GM23338 (cell line): Measurements from ENCODE around the gene SLC25A13.

Experiments used
- CTCF ChIP-seq, 2 experiments: fragments of 200-600 bp in 1 of 2; sonication (generic) in 1 of 2; conservative IDR thresholded peaks; 2 replicates each; pipeline versions ENCODE4 v1.5.1 to v1.6.1; 2016 to 2017; ENCODE audit warnings: antibody characterized with exemption in 2 of 2, low read depth in 2 of 2, mild to moderate bottlenecking in 2 of 2, moderate library complexity in 1 of 2
- ETS1 ChIP-seq: IDR thresholded peaks from 2 replicates; pipeline ENCODE4 v1.6.1; 2016; ENCODE audit warnings: antibody characterized with exemption
- EZH2 ChIP-seq: fragments of 200-600 bp; sonication (generic); IDR thresholded peaks from one replicate; pipeline ENCODE4 v1.8.0; 2017; ENCODE audit warnings: antibody characterized with exemption, mild to moderate bottlenecking, low read depth; ENCODE audit not compliant: unreplicated experiment
- NANOG ChIP-seq: IDR thresholded peaks from 2 replicates; pipeline ENCODE4 v1.6.1; 2016; ENCODE audit warnings: antibody characterized with exemption, borderline replicate concordance
- POLR2AphosphoS5 ChIP-seq: IDR thresholded peaks from 2 replicates; pipeline ENCODE4 v1.6.1; 2016; ENCODE audit warnings: antibody characterized with exemption, low read depth
- REST ChIP-seq: IDR thresholded peaks from one replicate; pipeline ENCODE4 v1.6.1; 2018; ENCODE audit warnings: antibody characterized with exemption; ENCODE audit not compliant: unreplicated experiment
- STAT1 ChIP-seq: IDR thresholded peaks from one replicate; pipeline ENCODE4 v1.6.1; 2016; ENCODE audit warnings: antibody characterized with exemption; ENCODE audit not compliant: unreplicated experiment

- TF ChIP-seq EZH2 (no peak), CTCF (conservative IDR thresholded peaks at IDR 0.05; ENCODE audit: low read depth in 2 of 2) (no peak), REST (no peak), POLR2AphosphoS5 (no peak), STAT1 (no peak), ETS1 (no peak), NANOG (no peak)
Measured at GRCh38 chr7:96189129-96189820, 132.6 kb downstream of the SLC25A13 start.
